Activated CD8-positive, alpha-beta T cell treated with anti-CD3 and anti-CD28 coated beads for 36 hours (primary cell): ENCODE measurements around the gene TBX21. TPM values are rescaled to one million over a fixed set of nuclear protein-coding genes. Genes with fewer than 3 reads are reported as not detected.

Experiments used
- ATAC-seq: fragments of 200-7000 bp; cut with Tn5 transposase; one replicate; pipeline ENCODE4 v1.10.0; 2021; ENCODE audit warnings: mild to moderate bottlenecking, moderate library complexity
- CTCF ChIA-PET: fragments of 350-600 bp; sonication (Branson Sonifier 250); formaldehyde crosslinking; loops from one replicate; lab custom pipeline; 2021; ENCODE audit warnings: antibody characterized with exemption; lab: Charles Lee
- POLR2A ChIA-PET: fragments of 350-600 bp; sonication (Branson Sonifier 250); formaldehyde crosslinking; loops from one replicate; lab custom pipeline; 2021; ENCODE audit warnings: antibody characterized with exemption; lab: Charles Lee
- DNase-seq: peaks from one replicate; pipeline ENCODE4 v3.0.0-alpha.2; 2020
- H3K27ac Mint-ChIP-seq: one replicate; pipeline ENCODE4 v1.8.0; 2021; ENCODE audit warnings: mild to moderate bottlenecking, mixed read lengths
- H3K27me3 Mint-ChIP-seq: one replicate; pipeline ENCODE4 v1.8.0; 2021; ENCODE audit warnings: mixed read lengths
- H3K36me3 Mint-ChIP-seq: one replicate; pipeline ENCODE4 v1.8.0; 2021; ENCODE audit warnings: low read depth, mixed read lengths
- H3K4me1 Mint-ChIP-seq: one replicate; pipeline ENCODE4 v1.8.0; 2021; ENCODE audit warnings: low read depth, mixed read lengths
- H3K4me3 Mint-ChIP-seq: one replicate; pipeline ENCODE4 v1.8.0; 2021; ENCODE audit warnings: mild to moderate bottlenecking, moderate library complexity, mixed read lengths
- H3K9me3 Mint-ChIP-seq: one replicate; pipeline ENCODE4 v1.8.0; 2021; ENCODE audit warnings: mixed read lengths
- CTCF ChIP-seq: fragments of 200-600 bp; IDR thresholded peaks from one replicate; pipeline ENCODE4 v1.8.0; 2022; ENCODE audit warnings: antibody characterized with exemption, mild to moderate bottlenecking
- intact Hi-C: fragments of 100-400 bp; cut with micrococcal nuclease; formaldehyde crosslinking; loops from one replicate; pipeline ENCODE4 v1.10.0; 2022
- total RNA-seq, 2 experiments: library from RNA; stranded (reverse); gene quantifications; one replicate each; pipeline ENCODE4 v1.2.3, GENCODE V29; 2021

The TBX21 gene
- total RNA-seq, 2 experiments from 2014 or later, result 53.0 to 56.9 TPM

GRCh38 chr17:47711366-47712099 lies 21.5 kb upstream of the TBX21 start:
- intact Hi-C loops, result no loop called here
- H3K4me1 Mint-ChIP-seq, result peaks cover 73% of the 10 kb centered on the region
- ATAC-seq (no peak), DNase-seq (peak; percentile 39)
- TF ChIP-seq CTCF, result no peak
- peaks cover 17% of the 10 kb centered on the region for H3K36me3 Mint-ChIP-seq
- no peaks in the 10 kb centered on the region for H3K27me3 Mint-ChIP-seq
- H3K9me3 Mint-ChIP-seq, result no peaks in the 10 kb centered on the region
- POLR2A ChIA-PET, result interaction anchor here (2.0 to 11.4 kb wide), 4 partner anchors 7 to 23 kb away, joined by 6 to 214 read pairs (median 11); partner anchors contain the start of gene TBX21
- peak overlapping the region; percentile 74 for H3K27ac Mint-ChIP-seq
- no peak overlapping the region for H3K4me3 Mint-ChIP-seq
- CTCF ChIA-PET, result interaction anchor here (13.9 kb wide), 1 partner anchor 8 kb away, joined by 240 read pairs; no protein-coding TSS in a partner anchor

- POLR2A ChIA-PET, result interaction anchor here (2.5 to 11.4 kb wide), 3 partner anchors 9 to 22 kb away, joined by 12 to 233 read pairs (median 214); partner anchors contain the start of gene TBX21
- intact Hi-C loops, result no loop called here
- Mint-ChIP-seq H3K4me3 (no peak overlapping the region), H3K36me3 (peaks cover 17% of the 10 kb centered on the region), H3K9me3 (no peaks in the 10 kb centered on the region), H3K4me1 (peaks cover 73% of the 10 kb centered on the region), H3K27me3 (no peaks in the 10 kb centered on the region), H3K27ac (peak overlapping the region; percentile 74)
- DNase-seq, result no peak
- CTCF ChIA-PET, result interaction anchor here (1.0 to 13.9 kb wide), 3 partner anchors 9 to 74 kb away, joined by 3 to 240 read pairs (median 4); partner anchors contain the start of gene TBX21
- no peak for ATAC-seq
- TF ChIP-seq CTCF, result no peak
Observed at GRCh38 chr17:47712330-47713023, 20.6 kb upstream of the TBX21 start.

DNA sequence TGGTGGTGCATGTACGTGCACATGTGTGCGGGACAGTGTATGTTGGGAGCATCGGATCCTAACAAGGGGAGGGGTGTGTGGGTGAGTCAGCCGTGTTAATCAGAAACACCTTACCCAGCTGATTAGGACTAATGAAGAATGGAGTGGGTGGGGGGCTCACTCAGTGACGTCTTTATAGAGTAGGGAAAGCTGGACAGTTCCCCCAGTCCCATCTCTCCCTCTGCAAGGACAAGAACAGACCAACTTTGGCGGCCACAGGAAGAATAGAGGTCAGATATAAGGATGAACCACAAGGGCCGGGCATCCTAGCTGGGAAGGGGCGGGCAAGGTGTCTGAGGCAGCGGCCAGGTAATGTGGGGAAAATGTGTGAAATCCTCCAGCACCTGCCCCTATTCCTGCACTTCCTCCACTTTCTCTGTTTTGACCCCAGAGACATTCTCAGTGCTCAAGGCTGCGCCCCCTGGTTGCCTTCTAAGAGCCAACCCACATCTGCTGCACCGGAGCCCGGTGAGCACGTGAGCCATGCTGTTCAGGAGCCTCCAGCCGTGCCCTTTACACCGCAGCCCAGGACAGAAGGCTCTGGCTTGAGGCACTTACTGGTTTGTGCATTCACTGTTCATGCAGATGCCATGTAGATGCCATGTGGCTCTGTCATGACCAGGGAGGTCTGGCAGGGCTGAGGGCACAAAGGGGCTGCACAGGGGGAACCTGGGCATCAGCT lies 18.9 kb upstream of the TBX21 start:
- H3K4me3 Mint-ChIP-seq, result no peak overlapping the region
- DNase-seq (no peak), ATAC-seq (no peak)
- no peak for TF ChIP-seq CTCF
- peaks cover 86% of the 10 kb centered on the region for H3K4me1 Mint-ChIP-seq
- H3K27ac Mint-ChIP-seq, result no peak overlapping the region
- peaks cover 17% of the 10 kb centered on the region for H3K36me3 Mint-ChIP-seq
- intact Hi-C loops, result no loop called here
- POLR2A ChIA-PET, result interaction anchor here (0.8 to 11.4 kb wide), 4 partner anchors 10 to 26 kb away, joined by 3 to 233 read pairs (median 108); partner anchors contain the start of gene TBX21
- H3K27me3 Mint-ChIP-seq, result no peaks in the 10 kb centered on the region
- CTCF ChIA-PET, result interaction anchor here (1.1 to 13.9 kb wide), 2 partner anchors 11 to 16 kb away, joined by 3 to 240 read pairs; no protein-coding TSS in a partner anchor
- H3K9me3 Mint-ChIP-seq, result no peaks in the 10 kb centered on the region

GRCh38 chr17:47714773-47715396 lies 18.2 kb upstream of the TBX21 start:
- Mint-ChIP-seq H3K36me3 (peaks cover 10% of the 10 kb centered on the region), H3K27ac (no peak overlapping the region), H3K9me3 (no peaks in the 10 kb centered on the region), H3K27me3 (no peaks in the 10 kb centered on the region), H3K4me1 (peaks cover 88% of the 10 kb centered on the region), H3K4me3 (no peak overlapping the region)
- TF ChIP-seq CTCF, result no peak
- ChIA-PET CTCF (interaction anchor here (5.6 to 13.9 kb wide), 2 partner anchors 12 to 18 kb away, joined by 40 to 240 read pairs; partner anchors contain the start of gene TBX21), POLR2A (interaction anchor here (0.8 to 11.4 kb wide), 6 partner anchors 9 to 65 kb away, joined by 3 to 233 read pairs (median 14); partner anchors contain the start of genes KPNB1 and TBX21)
- intact Hi-C loops, result no loop called here
- peak; percentile 39 for DNase-seq
- no peak for ATAC-seq
